Osteocyte (in vitro differentiated cells): ENCODE data around the gene MICU1. TPM values are rescaled to one million over a fixed set of nuclear protein-coding genes. Genes with fewer than 3 reads are reported as not detected.
"Not testable (repeated sequence)": the region's sequence is repeated elsewhere in the genome, so short reads cannot be mapped to it uniquely, and the experiment has no call there.

Experiments
- DNase-seq: peaks from one replicate; pipeline ENCODE4 v3.0.0; 2021; ENCODE audit warnings: mixed read lengths; ENCODE audit not compliant: unreplicated experiment; ENCODE audit errors: extremely low spot score
- H3K27ac Mint-ChIP-seq: one replicate; pipeline ENCODE4 v1.8.0; 2021; ENCODE audit warnings: mild to moderate bottlenecking, mixed read lengths; ENCODE audit not compliant: unreplicated experiment
- H3K27me3 Mint-ChIP-seq: one replicate; pipeline ENCODE4 v1.8.0; 2021; ENCODE audit warnings: mixed read lengths; ENCODE audit not compliant: unreplicated experiment
- H3K36me3 Mint-ChIP-seq: one replicate; pipeline ENCODE4 v1.8.0; 2021; ENCODE audit warnings: mixed read lengths; ENCODE audit not compliant: unreplicated experiment
- H3K4me1 Mint-ChIP-seq: one replicate; pipeline ENCODE4 v1.8.0; 2021; ENCODE audit warnings: mixed read lengths; ENCODE audit not compliant: unreplicated experiment
- H3K4me3 Mint-ChIP-seq: one replicate; pipeline ENCODE4 v1.8.0; 2021; ENCODE audit warnings: mild to moderate bottlenecking, moderate library complexity, mixed read lengths; ENCODE audit not compliant: unreplicated experiment
- H3K9me3 Mint-ChIP-seq: one replicate; pipeline ENCODE4 v1.8.0; 2021; ENCODE audit warnings: mixed read lengths; ENCODE audit not compliant: unreplicated experiment
- CTCF ChIP-seq: fragments of 200-600 bp; sonication (generic); IDR thresholded peaks from 2 replicates; pipeline ENCODE4 v1.5.0; 2021; ENCODE audit warnings: antibody characterized with exemption, mild to moderate bottlenecking, moderate library complexity
- total RNA-seq: library from RNA; stranded (reverse); gene quantifications from 2 replicates; pipeline ENCODE4 v1.2.1, GENCODE V29; 2021

The MICU1 gene
- total RNA-seq, 1 donor from 2014 or later, result 58.9 TPM

GRCh38 chr10:72386916-72387586 is 238.8 kb downstream of the MICU1 start:
- Mint-ChIP-seq H3K27me3 (no peaks in the 10 kb centered on the region), H3K9me3 (no peaks in the 10 kb centered on the region), H3K4me1 (no peaks in the 10 kb centered on the region), H3K4me3 (no peak overlapping the region), H3K36me3 (peaks cover 6% of the 10 kb centered on the region), H3K27ac (no peak overlapping the region)
- TF ChIP-seq CTCF, result no peak
- DNase-seq, result no peak

- Mint-ChIP-seq H3K4me1 (no peaks in the 10 kb centered on the region), H3K4me3 (no peak overlapping the region), H3K36me3 (peaks cover 6% of the 10 kb centered on the region), H3K9me3 (no peaks in the 10 kb centered on the region), H3K27ac (no peak overlapping the region), H3K27me3 (no peaks in the 10 kb centered on the region)
- no peak for TF ChIP-seq CTCF
- DNase-seq, result no peak
Measured at GRCh38 chr10:72385724-72386123, 240.2 kb downstream of the MICU1 start.

DNA sequence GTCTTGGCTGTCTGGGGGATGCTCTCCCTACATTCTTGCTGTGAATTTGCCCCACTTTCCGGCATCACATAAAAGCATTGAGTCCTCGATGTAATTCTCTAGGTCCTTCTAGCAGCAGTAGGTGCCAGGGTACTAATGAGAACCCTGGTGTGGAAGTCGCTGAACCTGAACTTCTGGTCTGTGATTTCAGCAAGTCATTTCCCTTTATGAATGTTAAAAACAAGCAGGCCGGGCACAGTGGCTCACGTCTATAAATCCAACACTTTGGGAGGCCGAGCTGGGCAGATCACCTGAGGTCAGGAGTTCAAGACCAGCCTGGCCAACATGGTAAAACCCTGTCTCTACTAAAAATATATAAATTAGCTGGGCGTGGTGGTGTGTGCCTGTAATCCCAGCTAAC is 240.9 kb downstream of the MICU1 start:
- H3K4me1 Mint-ChIP-seq, H3K27me3 Mint-ChIP-seq, H3K36me3 Mint-ChIP-seq, H3K27ac Mint-ChIP-seq, DNase-seq, H3K9me3 Mint-ChIP-seq, H3K4me3 Mint-ChIP-seq: not testable (repeated sequence)

DNA sequence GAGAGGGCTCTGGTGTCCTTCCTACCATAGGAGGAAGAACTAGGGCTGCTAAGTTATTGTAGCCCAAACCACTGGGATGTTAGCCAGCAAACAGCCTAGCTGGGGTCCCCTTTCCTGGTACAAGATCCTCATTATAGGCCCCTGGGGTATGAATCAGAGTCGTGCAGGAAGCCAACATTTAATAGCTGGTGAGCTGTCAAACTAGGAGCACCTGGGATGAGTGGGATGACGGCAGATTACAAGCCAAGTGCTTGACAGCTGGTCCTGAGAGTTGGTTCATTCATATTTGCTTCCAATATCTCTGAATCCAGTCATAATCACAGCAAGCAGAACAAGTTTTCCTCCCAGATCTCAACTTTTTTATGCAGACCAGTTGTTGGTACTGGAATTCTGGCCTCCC is 246.1 kb downstream of the MICU1 start:
- H3K9me3 Mint-ChIP-seq, result no peaks in the 10 kb centered on the region
- no peak overlapping the region for H3K4me3 Mint-ChIP-seq
- TF ChIP-seq CTCF, result no peak
- H3K4me1 Mint-ChIP-seq, result no peaks in the 10 kb centered on the region
- no peak for DNase-seq
- H3K36me3 Mint-ChIP-seq, result peaks cover 7% of the 10 kb centered on the region
- no peaks in the 10 kb centered on the region for H3K27me3 Mint-ChIP-seq
- H3K27ac Mint-ChIP-seq, result no peak overlapping the region

DNA sequence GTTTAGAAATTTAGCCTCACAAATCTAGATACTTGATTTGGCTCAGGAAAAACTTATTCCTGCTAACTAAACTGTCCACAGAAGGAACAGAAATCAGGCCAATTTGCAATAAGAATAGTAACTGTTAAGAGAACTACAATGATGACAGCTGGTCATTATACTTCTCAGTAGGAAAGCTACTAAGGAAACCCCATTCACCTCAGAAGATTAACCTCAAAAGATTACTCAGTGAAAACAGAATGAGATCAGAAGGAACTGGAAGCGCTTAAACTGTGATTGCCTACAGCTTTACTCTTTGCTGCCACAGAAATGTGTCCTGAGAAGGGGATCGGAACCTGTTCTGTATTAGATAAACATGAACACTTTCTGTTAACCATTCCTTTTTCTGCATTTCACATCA is 246.8 kb downstream of the MICU1 start:
- Mint-ChIP-seq H3K9me3 (no peaks in the 10 kb centered on the region), H3K36me3 (peaks cover 7% of the 10 kb centered on the region), H3K27ac (no peak overlapping the region), H3K4me3 (no peak overlapping the region), H3K27me3 (no peaks in the 10 kb centered on the region), H3K4me1 (no peaks in the 10 kb centered on the region)
- TF ChIP-seq CTCF, result no peak
- DNase-seq, result no peak

GRCh38 chr10:72375585-72375984 is 250.3 kb downstream of the MICU1 start:
- Mint-ChIP-seq H3K27me3 (no peaks in the 10 kb centered on the region), H3K27ac (no peak overlapping the region), H3K9me3 (no peaks in the 10 kb centered on the region), H3K4me3 (no peak overlapping the region), H3K36me3 (peaks cover 7% of the 10 kb centered on the region), H3K4me1 (no peaks in the 10 kb centered on the region)
- TF ChIP-seq CTCF, result no peak
- DNase-seq, result no peak
